HUES6 (cell line): ENCODE measurements around the gene IGSF23.
"Not testable (repeated sequence)": the region's sequence is repeated elsewhere in the genome, so short reads cannot be mapped to it uniquely, and the experiment has no call there.

ENCODE experiments used
- H3K27ac ChIP-seq: 2 replicates; pipeline ENCODE4 v1.7.0; 2013; ENCODE audit warnings: low read depth, mild to moderate bottlenecking, low read length, inconsistent platforms
- H3K27me3 ChIP-seq: 2 replicates; pipeline ENCODE4 v1.6.1; 2013; ENCODE audit warnings: low read length; ENCODE audit not compliant: control insufficient read depth, insufficient read depth
- H3K36me3 ChIP-seq: 2 replicates; pipeline ENCODE4 v1.6.1; 2013; ENCODE audit warnings: low read length; ENCODE audit not compliant: control insufficient read depth, insufficient read depth
- H3K4me1 ChIP-seq: 2 replicates; pipeline ENCODE4 v1.6.1; 2013; ENCODE audit warnings: low read length; ENCODE audit not compliant: control insufficient read depth, insufficient read depth
- H3K4me3 ChIP-seq: 2 replicates; pipeline ENCODE4 v1.5.1; 2013; ENCODE audit warnings: low read depth, low read length
- H3K9ac ChIP-seq: one replicate; pipeline ENCODE4 v1.6.1; 2013; ENCODE audit warnings: mild to moderate bottlenecking, low read length
- H3K9me3 ChIP-seq: 2 replicates; pipeline ENCODE4 v1.6.1; 2013; ENCODE audit warnings: low read depth, low read length; ENCODE audit not compliant: control insufficient read depth, insufficient read depth

The IGSF23 gene

GRCh38 chr19:44615863-44616247 lies 2.5 kb downstream of the IGSF23 start:
- no peaks in the 10 kb centered on the region for H3K27me3 ChIP-seq
- no peak overlapping the region for H3K27ac ChIP-seq
- H3K36me3 ChIP-seq: no peaks in the 10 kb centered on the region
- no peaks in the 10 kb centered on the region for H3K9me3 ChIP-seq
- H3K4me3 ChIP-seq: no peak overlapping the region
- no peak overlapping the region for H3K9ac ChIP-seq
- peaks cover 6% of the 10 kb centered on the region for H3K4me1 ChIP-seq

GRCh38 chr19:44617110-44617880 lies 3.9 kb downstream of the IGSF23 start:
- H3K4me3 ChIP-seq: no peak overlapping the region
- no peak overlapping the region for H3K27ac ChIP-seq
- no peaks in the 10 kb centered on the region for H3K36me3 ChIP-seq
- H3K4me1 ChIP-seq: peaks cover 3% of the 10 kb centered on the region
- no peaks in the 10 kb centered on the region for H3K9me3 ChIP-seq
- H3K9ac ChIP-seq: no peak overlapping the region
- H3K27me3 ChIP-seq: no peaks in the 10 kb centered on the region

GRCh38 chr19:44618640-44619357 lies 5.4 kb downstream of the IGSF23 start:
- peaks cover 3% of the 10 kb centered on the region for H3K4me1 ChIP-seq
- no peaks in the 10 kb centered on the region for H3K27me3 ChIP-seq
- no peak overlapping the region for H3K27ac ChIP-seq
- H3K36me3 ChIP-seq: no peaks in the 10 kb centered on the region
- H3K9me3 ChIP-seq: no peaks in the 10 kb centered on the region
- no peak overlapping the region for H3K9ac ChIP-seq
- H3K4me3 ChIP-seq: no peak overlapping the region

- H3K36me3 ChIP-seq: no peaks in the 10 kb centered on the region
Measured at GRCh38 chr19:44620667-44621066, 7.3 kb downstream of the IGSF23 start.

GRCh38 chr19:44621367-44621766 lies 8.0 kb downstream of the IGSF23 start:
- Histone ChIP-seq H3K4me3 (no peak overlapping the region), H3K36me3 (no peaks in the 10 kb centered on the region), H3K9ac (no peak overlapping the region), H3K27me3 (no peaks in the 10 kb centered on the region), H3K27ac (no peak overlapping the region), H3K9me3 (no peaks in the 10 kb centered on the region; the same call in 1 of the 2 replicates), H3K4me1 (no peaks in the 10 kb centered on the region)

More at GRCh38 chr19:44620667-44621066, 7.3 kb downstream of the IGSF23 start:
- no peak overlapping the region for H3K9ac ChIP-seq
- no peaks in the 10 kb centered on the region for H3K27me3 ChIP-seq
- H3K27ac ChIP-seq: no peak overlapping the region
- H3K4me1 ChIP-seq: peaks cover under 1% of the 10 kb centered on the region; the same call in 1 of the 2 replicates
- H3K4me3 ChIP-seq: no peak overlapping the region
- H3K9me3 ChIP-seq: no peaks in the 10 kb centered on the region; the same call in 1 of the 2 replicates

GRCh38 chr19:44623080-44623479 lies 9.7 kb downstream of the IGSF23 start:
- Histone ChIP-seq H3K4me3 (no peak overlapping the region), H3K36me3 (no peaks in the 10 kb centered on the region), H3K27ac (no peak overlapping the region), H3K4me1 (no peaks in the 10 kb centered on the region), H3K27me3 (no peaks in the 10 kb centered on the region), H3K9me3 (no peaks in the 10 kb centered on the region; the same call in 1 of the 2 replicates), H3K9ac (no peak overlapping the region)

GRCh38 chr19:44623626-44624025 lies 10.3 kb downstream of the IGSF23 start:
- no peaks in the 10 kb centered on the region; the same call in 1 of the 2 replicates for H3K9me3 ChIP-seq
- H3K36me3 ChIP-seq: no peaks in the 10 kb centered on the region
- H3K4me3 ChIP-seq: no peak overlapping the region
- H3K27ac ChIP-seq: no peak overlapping the region
- H3K9ac ChIP-seq: no peak overlapping the region
- H3K27me3 ChIP-seq: no peaks in the 10 kb centered on the region
- no peaks in the 10 kb centered on the region for H3K4me1 ChIP-seq

- no peak overlapping the region for H3K4me3 ChIP-seq
- no peaks in the 10 kb centered on the region for H3K4me1 ChIP-seq
- H3K36me3 ChIP-seq: peaks cover 4% of the 10 kb centered on the region
- no peak overlapping the region for H3K9ac ChIP-seq
- H3K27me3 ChIP-seq: no peaks in the 10 kb centered on the region
- H3K27ac ChIP-seq: no peak overlapping the region
- no peaks in the 10 kb centered on the region; the same call in 1 of the 2 replicates for H3K9me3 ChIP-seq
Measured at GRCh38 chr19:44624840-44625354, 11.5 kb downstream of the IGSF23 start.

- not testable (repeated sequence) for H3K36me3 ChIP-seq, H3K9ac ChIP-seq, H3K27ac ChIP-seq, H3K4me3 ChIP-seq, H3K27me3 ChIP-seq, H3K9me3 ChIP-seq, H3K4me1 ChIP-seq
Measured at GRCh38 chr19:44625637-44626036, 12.3 kb downstream of the IGSF23 start.

- no peak overlapping the region for H3K9ac ChIP-seq
- no peaks in the 10 kb centered on the region for H3K27me3 ChIP-seq
- no peaks in the 10 kb centered on the region; the same call in 1 of the 2 replicates for H3K9me3 ChIP-seq
- no peak overlapping the region for H3K4me3 ChIP-seq
- no peak overlapping the region for H3K27ac ChIP-seq
- H3K36me3 ChIP-seq: peaks cover 4% of the 10 kb centered on the region
- H3K4me1 ChIP-seq: no peaks in the 10 kb centered on the region
Measured at GRCh38 chr19:44626048-44626624, 12.8 kb downstream of the IGSF23 start.

GRCh38 chr19:44627631-44628030 lies 14.3 kb downstream of the IGSF23 start:
- Histone ChIP-seq H3K36me3 (peaks cover 4% of the 10 kb centered on the region), H3K9ac (no peak overlapping the region), H3K27ac (no peak overlapping the region), H3K27me3 (no peaks in the 10 kb centered on the region), H3K4me1 (peaks cover 5% of the 10 kb centered on the region), H3K9me3 (no peaks in the 10 kb centered on the region; the same call in 1 of the 2 replicates), H3K4me3 (no peak overlapping the region)
